ENCODE measurements around the gene BABAM2. TPM values are rescaled to one million over a fixed set of nuclear protein-coding genes. Genes with fewer than 3 reads are reported as not detected.

Gene BABAM2
- total and polyA plus RNA-seq, 4 donors = 9.9 to 17.0 (median 13.9) TPM

DNA sequence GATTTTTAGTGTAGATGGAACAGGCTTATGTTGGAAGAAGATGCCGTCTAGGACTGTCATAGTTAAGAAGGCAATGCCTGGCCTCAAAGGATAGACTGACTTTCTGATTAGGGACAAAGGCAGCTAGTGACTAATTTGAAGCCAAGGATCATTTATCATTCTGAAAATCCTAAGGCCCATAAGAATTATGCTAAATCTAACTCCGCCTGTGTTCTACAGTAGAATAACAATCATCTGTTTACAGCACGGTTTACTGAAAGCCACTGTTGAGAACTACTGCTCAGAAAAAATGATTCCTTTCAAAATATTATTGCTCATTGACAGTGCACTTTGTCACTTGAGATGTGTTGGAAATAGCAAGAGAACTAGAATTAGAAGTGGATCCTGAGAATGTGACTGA lies 44.5 kb downstream of the BABAM2 start:
- Histone ChIP-seq H3K27me3 (ENCODE audit: control insufficient read depth in 4 of 4, insufficient read depth in 4 of 4, low read length in 3 of 4) (no peaks in the 10 kb centered on the region), H3K4me3 (ENCODE audit: low read depth in 1 of 3, low read length in 3 of 3) (no peak overlapping the region), H3K36me3 (ENCODE audit: control insufficient read depth in 4 of 4, insufficient read depth in 3 of 4, low read depth in 1 of 4, low read length in 3 of 4) (no peaks in the 10 kb centered on the region), H3K9me3 (ENCODE audit: control insufficient read depth in 4 of 4, low read length in 3 of 4) (no peaks in the 10 kb centered on the region), H3K4me1 (ENCODE audit: control insufficient read depth in 4 of 4, insufficient read depth in 4 of 4, low read length in 3 of 4) (no peaks in the 10 kb centered on the region), H3K9ac (ENCODE audit: low read depth in 1 of 2, low read length in 2 of 2) (no peak overlapping the region), H3K27ac (ENCODE audit: low read depth in 1 of 2, low read length in 2 of 2) (no peak overlapping the region)
- DNase-seq (ENCODE audit: low spot score) = no peak
- no peak for TF ChIP-seq NR2F2 (IDR thresholded peaks at IDR 0.05)
- TF ChIP-seq, protein P1, sequence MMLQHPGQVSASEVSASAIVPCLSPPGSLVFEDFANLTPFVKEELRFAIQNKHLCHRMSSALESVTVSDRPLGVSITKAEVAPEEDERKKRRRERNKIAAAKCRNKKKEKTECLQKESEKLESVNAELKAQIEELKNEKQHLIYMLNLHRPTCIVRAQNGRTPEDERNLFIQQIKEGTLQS (IDR thresholded peaks at IDR 0.05) = no peak
- no peak for TF ChIP-seq SP1 (IDR thresholded peaks at IDR 0.05)
- no peak for TF ChIP-seq EGR1 (IDR thresholded peaks at IDR 0.05; ENCODE audit: low read depth in 2 of 2)
- TF ChIP-seq FOXA1 (IDR thresholded peaks at IDR 0.05) = no peak
- TF ChIP-seq HNF4G (IDR thresholded peaks at IDR 0.05) = no peak
- TF ChIP-seq TAF1 (conservative IDR thresholded peaks at IDR 0.05) = no peak
- no peak for TF ChIP-seq FOXA2 (IDR thresholded peaks at IDR 0.05)
- no peak for TF ChIP-seq GABPA (IDR thresholded peaks at IDR 0.05 in 1 of 2, conservative IDR thresholded peaks at IDR 0.05 in 1 of 2)
- TF ChIP-seq, protein P2, sequence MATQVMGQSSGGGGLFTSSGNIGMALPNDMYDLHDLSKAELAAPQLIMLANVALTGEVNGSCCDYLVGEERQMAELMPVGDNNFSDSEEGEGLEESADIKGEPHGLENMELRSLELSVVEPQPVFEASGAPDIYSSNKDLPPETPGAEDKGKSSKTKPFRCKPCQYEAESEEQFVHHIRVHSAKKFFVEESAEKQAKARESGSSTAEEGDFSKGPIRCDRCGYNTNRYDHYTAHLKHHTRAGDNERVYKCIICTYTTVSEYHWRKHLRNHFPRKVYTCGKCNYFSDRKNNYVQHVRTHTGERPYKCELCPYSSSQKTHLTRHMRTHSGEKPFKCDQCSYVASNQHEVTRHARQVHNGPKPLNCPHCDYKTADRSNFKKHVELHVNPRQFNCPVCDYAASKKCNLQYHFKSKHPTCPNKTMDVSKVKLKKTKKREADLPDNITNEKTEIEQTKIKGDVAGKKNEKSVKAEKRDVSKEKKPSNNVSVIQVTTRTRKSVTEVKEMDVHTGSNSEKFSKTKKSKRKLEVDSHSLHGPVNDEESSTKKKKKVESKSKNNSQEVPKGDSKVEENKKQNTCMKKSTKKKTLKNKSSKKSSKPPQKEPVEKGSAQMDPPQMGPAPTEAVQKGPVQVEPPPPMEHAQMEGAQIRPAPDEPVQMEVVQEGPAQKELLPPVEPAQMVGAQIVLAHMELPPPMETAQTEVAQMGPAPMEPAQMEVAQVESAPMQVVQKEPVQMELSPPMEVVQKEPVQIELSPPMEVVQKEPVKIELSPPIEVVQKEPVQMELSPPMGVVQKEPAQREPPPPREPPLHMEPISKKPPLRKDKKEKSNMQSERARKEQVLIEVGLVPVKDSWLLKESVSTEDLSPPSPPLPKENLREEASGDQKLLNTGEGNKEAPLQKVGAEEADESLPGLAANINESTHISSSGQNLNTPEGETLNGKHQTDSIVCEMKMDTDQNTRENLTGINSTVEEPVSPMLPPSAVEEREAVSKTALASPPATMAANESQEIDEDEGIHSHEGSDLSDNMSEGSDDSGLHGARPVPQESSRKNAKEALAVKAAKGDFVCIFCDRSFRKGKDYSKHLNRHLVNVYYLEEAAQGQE (IDR thresholded peaks at IDR 0.05) = no peak
- TF ChIP-seq JUND (IDR thresholded peaks at IDR 0.05) = no peak
- no peak for TF ChIP-seq RAD21 (IDR thresholded peaks at IDR 0.05)
- 95% methylated on average over 3 of the region's 3 CpGs for WGBS

DNA sequence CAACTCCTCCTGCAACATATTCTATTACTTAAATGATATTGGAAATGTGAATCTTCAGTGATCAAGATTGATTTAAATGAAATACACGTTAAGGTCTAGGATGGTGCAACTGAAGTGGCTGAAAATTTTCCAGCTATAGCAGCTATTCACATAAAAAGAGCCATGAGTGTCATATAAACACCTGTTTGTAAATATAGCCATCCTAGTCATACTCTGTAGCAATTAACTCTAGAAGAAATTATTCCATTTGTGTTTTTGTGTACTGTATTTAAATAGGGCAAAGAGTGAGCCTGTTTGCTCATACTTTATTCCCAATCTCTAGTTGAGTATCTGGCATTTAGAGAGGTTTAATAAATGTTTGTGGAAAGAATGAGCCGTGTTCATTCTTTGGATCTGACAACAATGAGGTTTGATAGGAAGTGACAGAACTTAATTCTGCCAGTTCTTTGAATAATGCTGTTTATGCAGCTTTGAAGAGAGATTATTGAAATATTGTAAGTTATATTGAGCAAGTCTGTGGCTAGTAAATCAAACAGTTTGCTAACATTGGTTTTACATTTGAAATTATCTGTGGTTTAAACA lies 49.7 kb downstream of the BABAM2 start:
- WGBS = 79% methylated on average over 2 of the region's 2 CpGs
- H3K4me1 ChIP-seq (ENCODE audit: control insufficient read depth in 4 of 4, insufficient read depth in 4 of 4, low read length in 3 of 4) = no peaks in the 10 kb centered on the region
- H3K27ac ChIP-seq (ENCODE audit: low read depth in 1 of 2, low read length in 2 of 2) = no peak overlapping the region
- no peaks in the 10 kb centered on the region for H3K9me3 ChIP-seq (ENCODE audit: control insufficient read depth in 4 of 4, low read length in 3 of 4)
- no peak overlapping the region for H3K4me3 ChIP-seq (ENCODE audit: low read depth in 1 of 3, low read length in 3 of 3)
- no peaks in the 10 kb centered on the region for H3K36me3 ChIP-seq (ENCODE audit: control insufficient read depth in 4 of 4, insufficient read depth in 3 of 4, low read depth in 1 of 4, low read length in 3 of 4)
- no peak overlapping the region for H3K9ac ChIP-seq (ENCODE audit: low read depth in 1 of 2, low read length in 2 of 2)
- no peaks in the 10 kb centered on the region for H3K27me3 ChIP-seq (ENCODE audit: control insufficient read depth in 4 of 4, insufficient read depth in 4 of 4, low read length in 3 of 4)
- DNase-seq (ENCODE audit: low spot score) = no peak
- TF ChIP-seq NR2F2 (IDR thresholded peaks at IDR 0.05) (no peak), RAD21 (IDR thresholded peaks at IDR 0.05) (no peak), JUND (IDR thresholded peaks at IDR 0.05) (no peak), RXRA (IDR thresholded peaks at IDR 0.05) (no peak), HNF4G (IDR thresholded peaks at IDR 0.05) (no peak), YY1 (IDR thresholded peaks at IDR 0.05) (no peak), SP1 (IDR thresholded peaks at IDR 0.05) (no peak), GABPA (IDR thresholded peaks at IDR 0.05 in 1 of 2, conservative IDR thresholded peaks at IDR 0.05 in 1 of 2) (no peak), TAF1 (conservative IDR thresholded peaks at IDR 0.05) (no peak)
- TF ChIP-seq, protein P3, sequence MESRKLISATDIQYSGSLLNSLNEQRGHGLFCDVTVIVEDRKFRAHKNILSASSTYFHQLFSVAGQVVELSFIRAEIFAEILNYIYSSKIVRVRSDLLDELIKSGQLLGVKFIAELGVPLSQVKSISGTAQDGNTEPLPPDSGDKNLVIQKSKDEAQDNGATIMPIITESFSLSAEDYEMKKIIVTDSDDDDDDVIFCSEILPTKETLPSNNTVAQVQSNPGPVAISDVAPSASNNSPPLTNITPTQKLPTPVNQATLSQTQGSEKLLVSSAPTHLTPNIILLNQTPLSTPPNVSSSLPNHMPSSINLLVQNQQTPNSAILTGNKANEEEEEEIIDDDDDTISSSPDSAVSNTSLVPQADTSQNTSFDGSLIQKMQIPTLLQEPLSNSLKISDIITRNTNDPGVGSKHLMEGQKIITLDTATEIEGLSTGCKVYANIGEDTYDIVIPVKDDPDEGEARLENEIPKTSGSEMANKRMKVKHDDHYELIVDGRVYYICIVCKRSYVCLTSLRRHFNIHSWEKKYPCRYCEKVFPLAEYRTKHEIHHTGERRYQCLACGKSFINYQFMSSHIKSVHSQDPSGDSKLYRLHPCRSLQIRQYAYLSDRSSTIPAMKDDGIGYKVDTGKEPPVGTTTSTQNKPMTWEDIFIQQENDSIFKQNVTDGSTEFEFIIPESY (IDR thresholded peaks at IDR 0.05) = no peak
- TF ChIP-seq, protein P1 (IDR thresholded peaks at IDR 0.05) = no peak
- TF ChIP-seq, protein P2 (IDR thresholded peaks at IDR 0.05) = no peak

All from liver (tissue), 9 donors.